HG03439 (cell line): ENCODE results near the gene COX5B.
"Not testable (repeated sequence)": the region's sequence is repeated elsewhere in the genome, so short reads cannot be mapped to it uniquely, and the experiment has no call there.

Source experiments
- ATAC-seq: cut with Tn5 transposase; IDR thresholded peaks from one replicate; pipeline ENCODE4 v1.9.1; 2021; ENCODE audit warnings: mild to moderate bottlenecking, moderate library complexity; ENCODE audit not compliant: unreplicated experiment

The COX5B gene

DNA sequence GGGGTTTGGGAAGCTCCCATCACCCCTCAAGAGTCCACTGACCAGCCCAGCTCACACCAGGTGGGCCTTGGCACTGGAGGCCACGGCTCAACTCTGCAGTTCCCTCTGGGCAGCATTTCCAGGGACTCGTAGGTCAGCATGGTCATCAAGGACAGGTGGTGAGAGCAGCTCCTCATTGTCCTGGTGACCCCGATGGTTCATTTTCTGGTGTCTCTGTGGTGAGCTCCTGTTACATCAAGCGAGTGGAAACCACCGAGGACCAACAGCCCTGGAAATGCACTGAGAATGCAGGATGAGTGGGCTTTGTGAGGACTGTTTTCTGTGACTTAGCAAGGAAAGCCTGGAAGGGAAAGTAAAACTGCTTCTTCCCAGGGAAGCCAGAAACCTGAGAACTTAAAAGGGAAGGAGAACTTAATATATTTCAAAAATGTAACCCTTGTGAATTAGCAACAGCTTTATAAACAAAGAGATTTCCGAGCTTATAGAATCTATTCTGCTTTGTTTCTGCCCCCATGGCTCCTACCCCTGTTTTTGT, 26.8 kb downstream of the COX5B start:
- ATAC-seq, result not testable (repeated sequence)

DNA sequence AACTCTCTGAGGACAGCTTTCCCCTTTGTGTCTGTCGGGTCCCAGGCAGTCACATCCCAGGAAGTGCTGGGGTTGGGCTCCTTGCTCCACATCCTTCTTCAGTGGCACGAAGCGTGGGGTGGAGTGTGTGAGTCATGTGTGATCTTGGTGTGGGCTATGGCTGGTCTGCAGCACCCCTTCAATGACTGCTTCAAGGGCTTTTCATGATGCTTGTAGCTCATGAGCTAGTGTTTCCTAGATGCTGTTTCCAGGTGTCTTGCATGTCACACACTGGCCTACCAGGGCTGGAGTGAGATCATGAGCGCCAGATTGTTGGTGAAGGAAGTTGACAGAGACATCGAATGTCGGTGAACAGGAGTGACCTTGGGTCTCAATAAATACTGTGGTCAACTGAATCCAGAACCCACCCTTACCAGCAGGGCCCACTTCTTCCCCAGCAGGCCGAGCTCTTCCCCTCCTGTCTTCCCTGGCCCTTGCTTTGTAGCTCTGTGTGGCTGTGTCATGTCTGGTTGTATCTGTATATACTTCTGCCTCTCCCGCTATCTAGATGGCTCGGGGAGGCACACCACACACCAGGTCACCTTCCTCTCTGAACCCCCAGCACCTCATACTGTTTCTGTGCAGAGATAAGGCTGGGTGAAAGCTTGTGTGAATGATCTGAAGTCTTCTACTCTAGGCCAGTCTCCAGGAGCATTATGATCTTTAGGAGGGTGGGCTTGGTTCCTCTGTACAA, 27.5 kb downstream of the COX5B start:
- ATAC-seq, result no peak

DNA sequence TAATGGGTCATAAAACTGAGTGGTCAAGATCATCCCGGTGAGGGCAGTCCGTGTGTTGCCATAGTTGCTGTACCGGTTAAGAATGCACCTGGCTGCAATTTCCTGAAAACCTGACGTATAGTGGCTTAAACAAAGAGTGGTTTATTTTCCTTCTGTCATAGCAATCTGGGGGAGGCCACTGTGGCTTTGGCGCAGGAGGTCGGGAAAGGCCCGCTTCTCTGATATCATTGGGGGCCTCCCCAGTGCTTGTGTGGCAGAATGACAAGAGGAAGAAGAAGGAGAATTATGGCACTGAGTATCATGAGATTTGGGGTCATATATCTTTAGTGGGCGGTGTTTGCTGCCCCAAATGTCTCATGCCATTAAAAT, 28.0 kb downstream of the COX5B start:
- no peak for ATAC-seq

DNA sequence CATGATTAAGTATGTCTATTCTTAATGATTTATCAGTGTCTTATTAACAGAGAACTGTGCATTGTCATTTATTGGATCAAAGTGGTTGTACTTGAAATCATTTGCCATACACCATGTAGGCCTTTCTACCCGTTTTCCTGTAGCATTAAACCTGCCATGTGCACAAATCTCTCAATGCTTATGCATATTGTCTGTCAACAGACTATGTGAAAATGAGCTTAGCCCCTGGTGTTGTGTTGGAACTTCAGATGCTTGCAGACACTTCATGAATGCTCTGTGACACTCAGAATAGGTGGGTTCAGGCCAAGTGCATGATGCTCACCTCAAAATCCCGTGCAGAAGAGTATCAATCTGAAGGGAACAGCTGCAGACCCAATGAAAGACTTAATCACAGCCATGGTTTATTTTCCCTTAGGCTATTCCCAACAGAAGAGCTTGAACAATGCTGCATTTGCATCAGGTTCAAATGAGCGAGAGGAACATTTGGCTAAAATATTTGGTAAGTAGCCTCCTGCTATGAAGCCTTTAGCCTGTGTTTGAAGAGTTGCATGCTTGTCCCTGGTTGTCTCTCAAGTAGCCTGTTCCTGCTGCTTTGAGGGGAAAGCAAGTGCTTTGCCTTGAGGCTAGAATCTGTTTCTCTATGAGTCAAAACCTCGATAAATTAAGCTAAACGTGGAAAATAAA, 29.7 kb downstream of the COX5B start:
- no peak for ATAC-seq

DNA sequence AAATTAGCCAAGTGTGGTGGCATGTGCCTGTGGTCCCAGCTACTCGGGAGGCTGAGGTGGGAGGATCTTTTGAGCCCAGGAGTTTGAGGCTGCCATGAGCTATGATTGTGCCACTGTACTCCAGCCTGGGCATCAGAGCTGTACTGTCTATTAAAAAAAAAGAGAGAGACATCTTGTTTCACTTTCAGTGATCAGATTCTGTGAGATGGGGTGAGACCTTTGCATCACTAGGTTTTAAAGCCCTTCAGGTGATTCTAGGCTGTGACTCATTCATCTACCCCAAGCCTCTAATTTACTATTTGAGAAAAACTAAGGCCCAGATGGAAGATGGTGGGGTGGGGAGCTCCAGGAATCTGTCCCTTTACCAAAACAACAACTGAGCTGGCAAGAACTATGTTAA, 30.8 kb downstream of the COX5B start:
- ATAC-seq, result no peak

DNA sequence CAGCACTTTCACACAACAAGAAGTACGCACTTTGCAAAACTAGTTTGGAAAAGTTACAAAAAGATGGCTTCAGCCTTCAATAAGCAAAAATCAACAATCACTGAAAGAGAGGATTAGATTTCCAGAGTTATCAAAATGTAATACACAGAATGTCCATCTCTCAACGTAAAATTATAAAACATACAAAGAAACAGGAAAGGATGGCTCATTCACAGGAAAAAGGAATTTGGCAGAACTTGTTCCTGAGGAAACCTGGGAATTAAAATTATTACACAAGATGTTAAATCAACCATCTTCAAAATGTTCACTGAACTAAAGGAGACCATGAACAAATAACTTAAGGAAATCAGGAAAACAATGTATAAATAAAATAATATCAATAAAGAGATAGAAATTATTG, 31.6 kb downstream of the COX5B start:
- no peak for ATAC-seq

DNA sequence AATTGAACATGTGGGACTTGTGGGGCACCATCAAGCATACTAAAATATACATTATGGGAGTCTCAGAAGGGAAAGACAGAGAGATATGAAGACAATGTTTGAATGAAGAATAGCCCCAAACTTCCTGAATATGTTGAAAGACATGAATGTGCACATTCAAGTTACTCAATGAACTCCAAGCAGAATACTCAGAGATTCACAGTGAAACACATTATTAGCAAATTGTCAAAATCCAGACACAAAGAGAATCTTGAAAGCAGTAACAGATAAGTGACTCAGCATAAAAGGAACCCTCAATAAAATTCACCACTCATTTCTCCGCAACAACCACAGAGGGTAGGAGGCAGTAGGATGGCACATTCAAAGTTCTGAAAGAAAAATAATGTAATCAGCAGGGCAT, 32.4 kb downstream of the COX5B start:
- no peak for ATAC-seq

DNA sequence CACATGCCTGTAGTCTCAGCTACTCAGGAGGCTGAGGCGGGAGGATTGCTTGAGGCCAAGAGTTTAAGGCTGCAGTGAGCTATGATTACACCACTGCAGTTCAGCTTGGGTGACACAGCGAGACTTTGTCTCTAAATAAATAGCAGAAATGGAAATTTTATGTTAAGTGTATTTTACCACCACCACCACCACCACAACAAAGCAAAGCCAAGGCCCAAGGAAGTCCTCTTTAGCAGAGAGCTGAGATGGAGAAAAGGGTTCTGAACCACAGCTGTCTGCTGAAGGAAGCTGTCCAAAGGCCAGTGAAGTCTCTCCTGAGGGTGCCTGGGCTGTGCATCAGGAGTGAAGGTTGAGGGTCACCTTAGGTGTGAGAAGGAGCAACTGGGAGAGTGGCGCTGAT, 41.4 kb downstream of the COX5B start:
- ATAC-seq, result not testable (repeated sequence)

DNA sequence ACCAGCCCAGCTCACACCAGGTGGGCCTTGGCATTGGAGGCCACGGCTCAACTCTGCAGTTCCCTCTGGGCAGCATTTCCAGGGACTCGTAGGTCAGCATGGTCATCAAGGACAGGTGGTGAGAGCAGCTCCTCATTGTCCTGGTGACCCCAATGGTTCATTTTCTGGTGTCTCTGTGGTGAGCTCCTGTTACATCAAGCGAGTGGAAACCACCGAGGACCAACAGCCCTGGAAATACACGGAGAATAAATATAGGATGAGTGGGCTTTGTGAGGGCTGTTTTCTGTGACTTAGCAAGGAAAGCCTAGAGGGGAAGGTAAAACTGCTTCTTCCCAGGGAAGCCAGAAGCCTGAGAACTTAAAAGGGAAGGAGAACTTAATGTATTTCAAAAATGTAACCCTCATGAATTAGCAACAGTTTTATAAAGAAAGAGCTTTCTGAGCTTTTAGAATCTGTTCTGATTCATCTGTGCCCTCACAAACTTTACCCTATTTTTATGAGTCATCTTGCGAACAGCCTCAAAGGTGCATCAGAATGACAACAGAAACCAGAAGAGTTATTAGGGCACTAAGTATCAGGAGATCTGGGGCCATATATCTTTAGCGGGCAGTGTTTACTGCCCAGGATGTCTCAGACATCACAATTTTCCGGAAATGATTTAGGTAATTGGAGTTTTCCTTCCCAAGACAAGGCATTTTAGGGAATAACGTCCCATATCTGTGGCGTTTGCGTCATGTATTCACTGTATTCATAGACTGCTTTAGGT, 42.4 kb downstream of the COX5B start:
- ATAC-seq, result no peak

DNA sequence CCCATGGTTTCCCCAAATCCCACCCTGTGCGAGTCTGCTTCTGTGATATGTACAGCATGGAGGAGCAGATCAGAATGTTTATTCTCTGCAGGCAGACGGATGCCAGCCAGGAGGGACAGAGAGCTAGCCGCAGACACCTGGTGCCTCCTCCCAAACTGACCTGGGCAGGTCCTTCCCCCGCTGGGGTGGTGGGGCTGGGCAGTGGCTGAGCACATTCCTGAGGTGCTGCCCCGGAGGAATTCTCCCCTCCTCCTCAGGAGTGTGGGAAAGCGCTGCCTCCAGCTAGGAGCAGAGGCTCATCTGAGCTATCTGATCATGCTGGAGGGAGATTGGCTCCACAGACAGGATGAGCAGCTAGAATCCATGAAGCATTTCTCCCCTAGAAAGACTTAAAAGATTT, 45.3 kb downstream of the COX5B start:
- no peak for ATAC-seq

DNA sequence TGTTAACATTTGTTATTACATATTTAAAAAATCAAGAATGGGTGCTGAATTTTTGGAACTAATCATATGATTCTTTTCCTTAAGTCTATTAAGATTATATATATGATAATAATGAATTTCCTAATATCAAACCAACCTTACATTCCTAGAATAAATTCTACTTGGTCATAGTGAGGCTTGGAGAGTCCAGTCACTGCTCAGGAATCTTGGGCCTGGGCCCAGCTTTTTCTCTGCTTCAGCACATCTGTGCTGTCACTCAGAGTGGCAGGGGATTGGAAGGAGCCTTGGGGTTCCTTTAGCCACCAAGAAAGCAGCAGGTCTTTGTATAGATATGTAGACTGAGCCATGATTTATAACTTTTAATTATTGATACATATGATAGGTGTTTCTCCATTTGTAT, 47.6 kb downstream of the COX5B start:
- no peak for ATAC-seq

DNA sequence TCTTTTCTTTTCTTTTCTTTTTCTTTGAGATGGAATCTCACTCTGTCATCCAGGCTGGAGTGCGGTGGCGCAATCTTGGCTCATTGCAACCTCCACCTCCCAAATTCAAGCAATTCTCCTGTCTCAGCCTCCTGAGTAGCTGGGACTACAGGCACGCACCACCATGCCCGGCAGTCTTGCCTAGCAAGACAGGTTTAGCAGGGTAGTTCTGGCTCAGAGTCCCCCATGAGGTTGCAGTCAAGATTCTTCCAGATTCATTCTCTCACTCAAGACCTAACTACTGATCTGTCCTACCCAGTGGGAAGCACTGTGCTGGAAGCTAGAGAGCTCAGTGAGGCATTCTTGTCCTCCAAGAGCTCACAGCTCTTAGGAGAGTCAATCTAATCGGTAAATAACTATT, 49.9 kb downstream of the COX5B start:
- no peak for ATAC-seq

DNA sequence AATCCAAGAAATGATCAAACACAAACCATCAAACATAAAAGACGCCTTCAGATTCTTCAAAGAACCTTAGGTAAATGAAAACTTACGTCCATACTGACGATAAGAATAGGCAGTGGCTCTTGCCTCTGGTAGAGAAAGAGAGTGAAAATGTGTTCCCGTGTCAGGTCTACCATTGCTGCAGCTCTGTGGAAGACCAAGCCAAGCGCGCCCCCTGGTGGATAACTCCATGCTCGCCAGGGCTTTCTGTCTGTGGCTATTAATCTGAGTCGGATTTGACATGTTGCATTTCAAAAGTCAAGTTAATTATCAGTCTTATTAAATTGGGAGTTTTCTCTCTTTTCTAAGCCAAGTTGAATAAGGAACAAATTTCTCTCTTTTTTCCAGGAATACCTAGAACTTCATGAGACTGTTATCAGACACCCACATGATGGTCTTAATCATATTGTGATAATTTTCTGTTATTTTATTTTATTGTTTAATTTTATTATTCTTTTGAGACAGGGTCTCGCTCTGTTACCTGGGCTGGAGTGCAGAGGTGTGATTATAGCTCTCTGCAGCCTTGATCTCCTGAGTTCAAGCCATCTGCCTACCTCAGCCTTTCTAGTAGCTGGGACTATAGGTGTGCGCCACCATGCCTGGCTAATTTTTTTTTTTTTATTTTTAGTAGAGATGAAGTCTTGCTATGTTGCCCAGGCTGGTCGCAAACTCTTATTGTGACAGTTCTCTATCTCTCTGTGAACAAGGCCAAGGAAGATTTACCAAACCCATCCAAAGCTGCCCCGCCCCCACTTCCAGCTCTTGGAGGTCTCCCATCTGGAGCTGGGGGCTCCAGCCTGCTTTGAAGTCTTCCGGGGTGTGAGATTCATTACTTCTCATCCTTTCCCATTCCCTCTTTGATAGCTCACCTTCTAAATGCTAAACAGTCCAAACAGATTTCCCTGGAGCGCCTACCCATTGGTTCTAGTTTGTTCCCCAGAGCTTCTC, 51.7 kb downstream of the COX5B start:
- ATAC-seq, result peak; percentile 61
